Brain pericyte (primary cell): ENCODE measurements around the gene APOA1.

Source experiments
- DNase-seq: peaks from one replicate; pipeline ENCODE4 v3.0.0-alpha.2; 2012; ENCODE audit warnings: low read depth, low spot score

The APOA1 gene

GRCh38 chr11:116837231-116838091, at the start of gene APOA1:
Gene APOA1 (minus strand): TSS chr11:116837622. CDS start chr11:116837387, 235 bp downstream.
- DNase-seq: no peak

- DNase-seq: no peak
Observed at GRCh38 chr11:116885951-116886655, 48.7 kb upstream of the APOA1 start.

GRCh38 chr11:116882386-116882785, 45.0 kb upstream of the APOA1 start:
- DNase-seq: no peak

DNA sequence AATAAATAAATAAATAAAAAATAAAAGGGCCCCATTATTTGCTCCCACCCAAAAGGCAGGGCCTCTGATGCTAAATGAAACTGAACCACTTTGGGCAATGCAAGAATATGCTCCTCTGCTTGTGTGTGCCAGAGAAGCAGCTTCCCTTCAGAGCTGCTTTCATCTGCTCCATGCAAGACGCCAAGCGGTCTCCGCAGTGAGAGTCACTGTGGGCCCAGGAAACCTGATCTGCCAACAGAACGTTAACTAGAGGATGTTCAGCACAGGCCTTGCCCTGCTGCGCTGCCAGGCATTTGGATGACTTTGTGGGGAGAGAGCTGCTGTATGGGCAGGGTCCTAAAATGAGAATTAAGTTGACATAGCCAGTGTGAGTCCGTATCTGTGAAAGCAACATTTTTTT, 43.7 kb upstream of the APOA1 start:
- no peak for DNase-seq

DNA sequence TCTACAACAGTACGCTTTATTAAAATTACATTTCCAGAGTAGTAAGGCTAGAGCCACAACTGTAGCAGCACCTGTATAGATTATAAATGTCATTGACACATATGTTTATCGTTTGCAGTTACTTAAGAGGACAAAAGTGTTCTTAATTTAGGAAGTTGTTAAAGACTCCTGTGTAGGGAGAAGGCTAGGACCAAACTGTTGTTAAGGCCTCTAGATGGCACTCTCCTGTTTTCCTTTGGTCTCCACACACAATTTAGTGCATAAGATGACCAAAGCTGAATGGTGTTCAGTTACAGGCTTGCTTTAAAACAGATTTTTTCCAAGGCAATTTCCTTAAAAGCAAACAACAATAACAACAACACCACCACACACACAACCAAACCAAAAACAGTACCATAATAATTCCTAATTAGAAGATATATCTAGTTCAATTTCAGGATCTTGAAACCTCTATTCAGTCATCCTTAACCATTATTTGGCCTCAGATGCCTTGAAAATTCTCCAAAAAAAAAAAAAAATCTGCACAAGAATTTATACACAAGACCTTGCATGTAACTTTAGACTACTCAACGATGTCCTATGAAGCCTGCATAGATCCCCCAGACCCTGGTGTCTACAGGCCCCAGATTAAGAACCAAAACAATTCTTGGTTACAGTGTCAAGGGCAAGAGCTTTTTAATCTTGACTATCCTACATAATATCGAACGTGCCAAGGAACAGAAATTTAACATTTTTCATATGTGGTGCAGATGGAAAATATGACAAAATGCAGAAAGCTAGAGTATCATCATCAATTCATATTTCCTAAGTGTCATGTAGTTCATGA, 42.6 kb upstream of the APOA1 start:
- DNase-seq: peak; percentile 29

DNA sequence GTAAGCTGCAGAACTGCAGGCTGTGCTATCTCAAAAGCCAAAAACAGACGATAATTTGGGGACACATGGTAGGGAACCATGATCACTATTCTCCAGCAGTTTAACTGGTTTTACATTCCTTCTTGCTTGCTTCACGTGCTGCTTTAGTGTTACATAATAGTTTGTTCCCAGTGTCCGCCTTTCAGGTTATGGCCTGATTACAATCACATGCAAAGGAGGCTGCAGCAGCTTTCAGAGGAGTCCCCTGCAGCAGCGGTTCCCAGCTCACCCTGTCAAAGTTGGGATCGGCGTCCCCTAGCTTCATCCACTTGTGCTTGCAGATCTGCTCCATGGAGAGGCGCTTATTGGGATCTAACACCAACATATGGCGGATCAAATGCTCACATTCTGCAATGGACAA, 39.2 kb upstream of the APOA1 start:
- no peak for DNase-seq

GRCh38 chr11:116875194-116875593, 37.8 kb upstream of the APOA1 start:
- DNase-seq: no peak

- DNase-seq: no peak
Observed at GRCh38 chr11:116874251-116874650, 36.8 kb upstream of the APOA1 start.

- DNase-seq: no peak
Observed at GRCh38 chr11:116873381-116873780, 36.0 kb upstream of the APOA1 start.

DNA sequence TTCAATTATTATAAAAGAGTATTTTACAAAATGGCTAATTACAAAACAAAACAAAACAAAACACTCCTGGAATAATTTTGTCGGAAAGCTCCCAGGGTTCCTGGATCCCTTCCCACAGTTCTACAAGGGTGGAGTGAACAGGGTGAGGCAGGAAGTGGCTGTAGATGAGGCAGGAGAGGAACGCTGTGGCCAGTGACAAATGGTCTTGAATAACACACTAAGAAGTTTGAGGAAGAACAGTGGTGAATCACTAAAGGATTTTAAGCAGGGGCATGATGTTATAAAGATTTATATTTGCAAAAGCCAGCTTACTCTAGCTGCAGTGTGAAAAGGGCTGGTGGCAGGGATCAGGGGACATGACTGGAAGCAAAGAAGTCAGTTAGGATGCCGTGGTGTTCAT, 33.8 kb upstream of the APOA1 start:
- no peak for DNase-seq

DNA sequence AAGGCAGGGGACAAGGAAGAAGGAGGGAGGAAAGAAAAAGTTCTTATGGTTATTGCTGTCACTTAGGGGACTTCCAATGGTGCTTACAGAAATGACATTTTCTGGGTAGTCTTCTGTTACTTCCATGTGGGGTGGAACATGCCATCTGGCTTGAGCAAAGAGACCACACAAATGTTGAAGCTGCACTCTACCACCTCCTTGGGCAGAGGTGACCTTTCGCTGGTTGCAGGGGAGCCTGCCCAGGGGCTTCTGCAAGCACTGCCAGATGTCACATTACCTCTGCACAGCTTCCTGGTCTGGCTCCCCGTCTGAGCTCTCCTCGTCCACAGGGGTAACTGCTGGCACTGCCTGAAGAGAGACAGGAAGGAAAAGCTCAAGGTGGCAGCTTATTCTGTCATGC, 32.6 kb upstream of the APOA1 start:
- DNase-seq: no peak

DNA sequence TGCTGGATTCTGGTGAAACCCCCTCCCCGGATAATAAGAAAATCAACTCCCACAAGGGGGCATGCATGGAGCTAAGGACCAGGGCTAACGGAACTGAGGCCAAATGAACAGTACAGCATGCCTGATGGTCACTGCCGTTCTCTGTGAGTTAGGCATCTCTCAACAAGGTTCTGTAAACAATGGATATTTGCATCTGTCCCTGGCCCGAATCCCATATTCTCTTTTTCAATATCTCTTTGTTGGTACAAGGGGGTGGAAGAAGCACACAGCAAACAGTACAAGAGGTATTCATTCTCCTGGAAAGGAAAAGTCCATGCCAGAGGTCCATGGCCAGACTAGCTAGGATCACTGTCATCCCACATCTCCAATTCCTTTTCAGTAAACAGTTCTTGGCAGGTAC, 32.2 kb upstream of the APOA1 start:
- no peak for DNase-seq

DNA sequence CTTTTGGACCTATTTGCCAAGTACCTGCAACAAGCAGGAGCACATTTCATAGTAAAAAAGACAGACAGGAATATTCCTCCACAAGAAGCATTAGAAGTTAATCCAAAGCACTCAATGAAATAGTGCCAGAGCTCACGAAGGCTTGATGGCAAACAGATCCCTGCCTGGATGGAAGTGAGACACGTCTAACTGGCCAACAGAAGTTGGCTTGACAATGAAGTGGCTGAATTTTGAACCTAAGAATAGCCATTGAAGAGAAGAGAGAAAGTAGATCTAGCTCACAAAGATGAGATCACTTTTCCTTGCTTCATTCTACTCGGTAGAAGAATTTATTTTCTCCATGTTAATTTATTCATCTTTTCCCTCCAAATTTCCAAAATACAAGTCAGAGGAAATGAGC, 30.6 kb upstream of the APOA1 start:
- no peak for DNase-seq

- DNase-seq: no peak
Observed at GRCh38 chr11:116867619-116868018, 30.2 kb upstream of the APOA1 start.

DNA sequence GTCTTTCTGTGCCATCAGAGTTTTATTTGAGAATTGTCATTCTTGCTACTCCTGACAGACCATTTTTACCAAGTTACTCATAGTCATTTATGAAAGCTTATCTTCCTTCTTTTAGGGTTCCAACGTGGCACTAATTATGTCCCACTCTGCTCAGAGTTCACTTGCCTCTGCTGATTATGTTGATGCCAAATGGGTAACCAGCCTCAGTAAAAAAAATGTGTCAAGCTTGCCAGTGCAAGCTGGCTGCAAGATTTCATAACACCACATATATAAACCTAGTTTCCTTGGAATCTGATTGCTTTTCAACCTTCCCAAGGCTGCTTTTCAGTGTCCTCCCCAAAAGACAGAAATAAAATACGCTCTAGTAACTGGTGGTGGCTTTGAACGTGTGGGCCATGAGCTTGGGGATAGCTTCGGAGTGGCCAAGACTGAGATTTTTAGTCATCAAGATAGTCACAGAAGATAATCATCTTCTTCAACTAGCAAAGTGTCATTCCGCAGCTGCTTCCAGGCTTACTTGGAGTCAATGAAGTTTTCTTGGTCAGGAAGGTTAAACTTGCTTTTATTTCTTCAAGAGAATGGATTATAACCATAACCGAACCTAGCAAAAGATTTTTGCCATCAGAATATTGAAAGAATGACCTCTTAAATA, 29.5 kb upstream of the APOA1 start:
- DNase-seq: no peak

DNA sequence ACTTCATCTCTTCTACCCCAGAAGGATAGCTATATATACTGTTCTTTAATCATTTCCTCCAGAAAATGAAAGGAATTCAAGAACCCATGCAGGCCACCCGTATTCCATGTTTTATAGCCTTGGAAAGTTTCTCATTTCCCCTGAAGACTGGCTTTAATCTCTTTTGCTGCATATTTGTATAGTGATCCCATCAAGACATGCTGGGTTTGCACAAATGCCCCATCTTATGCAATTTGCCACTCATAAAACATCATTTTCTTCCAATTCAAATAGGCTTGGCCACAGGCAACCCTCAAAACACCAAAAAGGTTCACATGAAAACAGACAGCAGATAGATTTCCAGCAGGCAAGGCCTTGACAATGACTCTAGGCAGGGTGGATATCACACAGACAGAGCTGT, 28.3 kb upstream of the APOA1 start:
- DNase-seq: no peak

DNA sequence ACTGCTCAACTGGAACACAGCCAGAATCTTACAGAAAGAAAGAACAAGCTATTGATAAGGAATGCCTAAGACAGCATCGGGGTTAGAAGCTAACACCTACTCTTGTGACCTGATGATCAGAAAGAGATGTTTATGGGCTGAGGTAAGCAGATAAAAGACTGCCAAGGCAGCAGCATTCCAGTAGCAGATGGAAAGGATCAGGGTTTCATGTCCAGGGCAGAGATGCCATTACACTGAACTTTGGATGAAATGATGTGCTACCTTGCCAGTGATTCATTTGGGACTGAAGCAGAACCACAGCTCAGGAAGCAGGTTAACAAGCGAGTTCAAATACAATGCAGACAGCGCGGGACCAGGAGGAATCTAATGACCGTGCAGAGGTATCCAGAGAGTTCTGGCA, 27.1 kb upstream of the APOA1 start:
- DNase-seq: no peak

DNA sequence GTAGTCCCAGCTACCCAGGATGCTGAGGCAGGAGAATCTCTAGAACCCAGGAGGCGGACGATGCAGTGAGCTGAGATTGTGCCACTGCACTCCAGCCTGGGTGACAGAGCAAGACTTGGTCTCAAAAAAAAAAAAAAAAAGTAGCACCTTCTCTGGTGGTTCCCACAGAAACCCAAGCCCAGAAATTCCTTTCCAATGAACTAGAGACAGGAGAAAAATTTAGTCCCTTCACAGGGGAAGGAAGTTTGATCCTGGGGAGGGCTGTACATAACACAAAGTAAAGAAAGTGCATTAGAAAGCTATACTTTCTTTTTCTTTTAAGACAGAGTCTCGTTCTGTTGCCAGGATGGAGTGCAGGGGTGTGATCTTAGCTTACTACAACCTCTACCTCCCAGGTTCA, 25.5 kb upstream of the APOA1 start:
- DNase-seq: no peak

DNA sequence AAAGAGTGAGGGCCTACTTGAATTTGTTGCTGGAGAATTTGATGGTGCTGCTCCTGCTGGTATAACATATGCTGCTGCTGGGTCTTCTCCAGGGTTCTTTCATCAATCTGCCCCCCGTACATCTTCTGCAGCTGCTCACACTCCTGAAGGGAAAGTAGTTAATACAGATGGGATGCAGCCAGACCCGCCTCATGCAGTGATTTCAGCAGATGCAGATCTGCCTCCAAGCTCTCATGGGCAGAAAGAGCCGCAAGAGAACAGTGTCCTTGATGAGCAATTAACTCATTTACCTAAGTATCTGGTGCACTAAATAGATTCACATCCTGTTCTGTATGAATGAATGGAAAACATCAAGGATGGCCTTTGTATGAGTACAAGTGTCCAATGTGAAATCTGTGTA, 24.8 kb upstream of the APOA1 start:
- no peak for DNase-seq

- no peak for DNase-seq
Observed at GRCh38 chr11:116861539-116861938, 24.1 kb upstream of the APOA1 start.

DNA sequence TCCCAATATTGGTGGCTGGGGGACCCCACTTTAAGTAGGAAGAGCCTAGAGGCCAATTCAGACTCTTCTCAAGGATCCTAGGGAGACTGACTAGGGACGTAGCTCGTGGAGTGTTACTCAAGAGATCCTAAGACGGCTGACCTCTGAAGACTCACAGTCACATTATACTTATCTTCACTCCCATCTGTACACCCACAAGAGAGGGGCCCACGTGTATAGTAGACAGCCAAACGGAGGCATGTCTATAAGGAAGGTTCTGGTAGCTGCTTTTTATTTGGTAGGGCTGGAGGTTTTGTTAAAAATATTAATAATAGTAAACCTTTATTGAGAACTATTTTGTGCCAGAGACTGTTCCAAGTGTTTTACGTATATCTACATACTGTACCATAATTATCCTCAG, 22.9 kb upstream of the APOA1 start:
- DNase-seq: no peak

- DNase-seq: no peak
Observed at GRCh38 chr11:116859175-116859574, 21.8 kb upstream of the APOA1 start.
